GM23338 (cell line): ENCODE measurements around the gene REPS1. TPM values are rescaled to one million over a fixed set of nuclear protein-coding genes. Genes with fewer than 3 reads are reported as not detected.

Source experiments
- ATAC-seq: fragments of 200-7000 bp; cut with Tn5 transposase; 3 replicates; pipeline ENCODE4 v1.9.1; 2020
- DNase-seq: peaks from one replicate; pipeline ENCODE4 v3.0.0-alpha.2; 2015; ENCODE audit warnings: low spot score
- H2AFZ ChIP-seq: fragments of 200-600 bp; sonication (generic); 2 replicates; pipeline ENCODE4 v1.8.0; 2016; ENCODE audit warnings: antibody characterized with exemption, mild to moderate bottlenecking, moderate library complexity
- H3F3A ChIP-seq: fragments of 200-600 bp; sonication (generic); replicated peaks from 2 replicates; pipeline ENCODE4 v1.8.0; 2017; ENCODE audit warnings: antibody characterized with exemption, mixed run types, low read depth
- H3K27ac ChIP-seq: fragments of 200-600 bp; sonication (generic); 2 replicates; pipeline ENCODE4 v1.6.1; 2016; ENCODE audit warnings: low read depth
- H3K27me3 ChIP-seq: fragments of 200-600 bp; sonication (generic); 2 replicates; pipeline ENCODE4 v1.8.0; 2016; ENCODE audit warnings: mild to moderate bottlenecking, mixed run types, moderate library complexity; ENCODE audit not compliant: insufficient read depth
- H3K36me3 ChIP-seq: fragments of 200-600 bp; sonication (generic); 2 replicates; pipeline ENCODE4 v1.8.0; 2016; ENCODE audit warnings: mild to moderate bottlenecking; ENCODE audit not compliant: insufficient read depth
- H3K4me1 ChIP-seq: fragments of 200-600 bp; sonication (generic); 2 replicates; pipeline ENCODE4 v1.8.0; 2016; ENCODE audit warnings: mild to moderate bottlenecking, moderate library complexity; ENCODE audit not compliant: insufficient read depth
- H3K4me2 ChIP-seq: fragments of 200-600 bp; sonication (generic); 2 replicates; pipeline ENCODE4 v1.7.1; 2017; ENCODE audit warnings: mixed run types
- H3K4me3 ChIP-seq: fragments of 200-600 bp; sonication (generic); 2 replicates; pipeline ENCODE4 v1.6.1; 2016; ENCODE audit warnings: mixed run types
- H3K79me2 ChIP-seq: fragments of 200-600 bp; sonication (generic); replicated peaks from 2 replicates; pipeline ENCODE4 v1.8.0; 2017; ENCODE audit warnings: mild to moderate bottlenecking; ENCODE audit not compliant: insufficient read depth
- H3K9me2 ChIP-seq: fragments of 200-600 bp; sonication (generic); 2 replicates; pipeline ENCODE4 v1.8.0; 2017; ENCODE audit not compliant: insufficient read depth
- H4K20me1 ChIP-seq: fragments of 200-600 bp; sonication (generic); replicated peaks from 2 replicates; pipeline ENCODE4 v1.8.0; 2017; ENCODE audit warnings: mild to moderate bottlenecking; ENCODE audit not compliant: insufficient read depth
- H3K27ac Mint-ChIP-seq: 2 replicates; pipeline ENCODE4 v1.8.0; 2020; ENCODE audit warnings: inconsistent platforms, mild to moderate bottlenecking, moderate library complexity, mixed read lengths
- H3K27me3 Mint-ChIP-seq: 3 replicates; pipeline ENCODE4 v1.8.0; 2022; ENCODE audit warnings: low read depth, mild to moderate bottlenecking, moderate library complexity, mixed read lengths, inconsistent platforms; ENCODE audit not compliant: insufficient read depth, poor library complexity
- H3K36me3 Mint-ChIP-seq: 3 replicates; pipeline ENCODE4 v1.8.0; 2021; ENCODE audit warnings: low read depth, mild to moderate bottlenecking, inconsistent platforms, moderate library complexity, mixed read lengths
- H3K4me1 Mint-ChIP-seq: 3 replicates; pipeline ENCODE4 v1.8.0; 2020; ENCODE audit warnings: mild to moderate bottlenecking, inconsistent platforms, mixed read lengths
- H3K4me3 Mint-ChIP-seq: 3 replicates; pipeline ENCODE4 v1.8.0; 2021; ENCODE audit warnings: moderate library complexity, mild to moderate bottlenecking, inconsistent platforms, mixed read lengths
- H3K9me3 Mint-ChIP-seq: 3 replicates; pipeline ENCODE4 v1.8.0; 2020; ENCODE audit warnings: moderate library complexity, mild to moderate bottlenecking, inconsistent platforms, mixed read lengths
- CREB1 ChIP-seq: fragments of 250-450 bp; sonication (Bioruptor Pico); IDR thresholded peaks from 2 replicates; pipeline ENCODE4 v1.5.0; 2020; ENCODE audit warnings: low read depth, mild to moderate bottlenecking, moderate library complexity
- JUNB ChIP-seq: IDR thresholded peaks from one replicate; pipeline ENCODE4 v1.6.1; 2016; ENCODE audit warnings: antibody characterized with exemption; ENCODE audit not compliant: unreplicated experiment
- NANOG ChIP-seq: IDR thresholded peaks from 2 replicates; pipeline ENCODE4 v1.6.1; 2016; ENCODE audit warnings: antibody characterized with exemption, borderline replicate concordance
- POLR2AphosphoS5 ChIP-seq: IDR thresholded peaks from 2 replicates; pipeline ENCODE4 v1.6.1; 2016; ENCODE audit warnings: antibody characterized with exemption, low read depth
- STAT1 ChIP-seq: IDR thresholded peaks from one replicate; pipeline ENCODE4 v1.6.1; 2016; ENCODE audit warnings: antibody characterized with exemption; ENCODE audit not compliant: unreplicated experiment
- ZNF114 ChIP-seq: fragments of 250-450 bp; sonication (Bioruptor Pico); IDR thresholded peaks from 2 replicates; pipeline ENCODE4 v1.5.0; 2020; ENCODE audit warnings: mild to moderate bottlenecking, moderate library complexity
- ZNF331 ChIP-seq: fragments of 250-450 bp; sonication (Bioruptor Pico); IDR thresholded peaks from 2 replicates; pipeline ENCODE4 v1.5.0; 2020; ENCODE audit warnings: low read depth, mild to moderate bottlenecking, moderate library complexity
- polyA plus RNA-seq: library from polyadenylated mRNA; unstranded; fragments of >200 nt; fragmentation: Nextera tagmentation; extraction: Ambion mirVana; gene quantifications from 2 replicates; pipeline ENCODE4 v1.2.1, GENCODE V29; 2016
- total RNA-seq: library from RNA; depleted of rRNA; stranded (reverse); fragments of >200 nt; shearing (Covaris generic); gene quantifications from 2 replicates; pipeline ENCODE4 v1.2.3, GENCODE V29; 2014
- TF ChIP-seq, protein P1 (sequence below): fragments of 250-450 bp; sonication (Bioruptor Pico); IDR thresholded peaks from 2 replicates; pipeline ENCODE4 v1.5.0; 2020; ENCODE audit warnings: mild to moderate bottlenecking, moderate library complexity
- TF ChIP-seq, protein P2 (sequence below): IDR thresholded peaks from 2 replicates; pipeline ENCODE4 v1.6.1; 2016; ENCODE audit warnings: antibody characterized with exemption
- TF ChIP-seq, protein P3 (sequence below), 2 experiments: fragments of 200-600 bp in 1 of 2; sonication (generic) in 1 of 2; conservative IDR thresholded peaks; 2 replicates each; pipeline versions ENCODE4 v1.5.1 to v1.6.1; 2016 to 2017; ENCODE audit warnings: antibody characterized with exemption in 2 of 2, low read depth in 2 of 2, mild to moderate bottlenecking in 2 of 2, moderate library complexity in 1 of 2

The REPS1 gene
- total and polyA plus RNA-seq, 2 experiments from 2014 or later, result 46.0 to 65.7 TPM

DNA sequence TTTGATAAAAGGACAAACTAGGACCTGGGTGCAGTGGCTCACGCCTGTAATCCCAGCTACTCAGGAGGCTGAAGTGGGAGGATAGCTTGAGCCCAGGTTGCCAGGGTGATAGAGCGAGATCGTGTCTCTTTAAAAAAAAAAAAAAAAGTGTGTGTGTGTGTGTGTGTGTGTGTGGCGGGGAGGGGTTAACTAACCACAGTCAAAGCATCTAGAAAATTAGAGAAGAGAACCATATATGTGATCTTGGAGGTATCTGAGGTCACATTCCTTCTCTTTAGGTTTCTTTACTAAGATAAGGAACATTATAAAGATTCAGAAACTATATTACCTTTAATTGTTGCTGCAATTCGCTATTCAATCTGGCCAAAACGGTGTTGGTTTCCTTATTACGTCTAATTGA lies 80.9 kb downstream of the REPS1 start (continued):
- TF ChIP-seq STAT1 (no peak), NANOG (no peak), POLR2AphosphoS5 (no peak), ZNF331 (CRISPR knock-in tag) (no peak)
- TF ChIP-seq, protein P1, sequence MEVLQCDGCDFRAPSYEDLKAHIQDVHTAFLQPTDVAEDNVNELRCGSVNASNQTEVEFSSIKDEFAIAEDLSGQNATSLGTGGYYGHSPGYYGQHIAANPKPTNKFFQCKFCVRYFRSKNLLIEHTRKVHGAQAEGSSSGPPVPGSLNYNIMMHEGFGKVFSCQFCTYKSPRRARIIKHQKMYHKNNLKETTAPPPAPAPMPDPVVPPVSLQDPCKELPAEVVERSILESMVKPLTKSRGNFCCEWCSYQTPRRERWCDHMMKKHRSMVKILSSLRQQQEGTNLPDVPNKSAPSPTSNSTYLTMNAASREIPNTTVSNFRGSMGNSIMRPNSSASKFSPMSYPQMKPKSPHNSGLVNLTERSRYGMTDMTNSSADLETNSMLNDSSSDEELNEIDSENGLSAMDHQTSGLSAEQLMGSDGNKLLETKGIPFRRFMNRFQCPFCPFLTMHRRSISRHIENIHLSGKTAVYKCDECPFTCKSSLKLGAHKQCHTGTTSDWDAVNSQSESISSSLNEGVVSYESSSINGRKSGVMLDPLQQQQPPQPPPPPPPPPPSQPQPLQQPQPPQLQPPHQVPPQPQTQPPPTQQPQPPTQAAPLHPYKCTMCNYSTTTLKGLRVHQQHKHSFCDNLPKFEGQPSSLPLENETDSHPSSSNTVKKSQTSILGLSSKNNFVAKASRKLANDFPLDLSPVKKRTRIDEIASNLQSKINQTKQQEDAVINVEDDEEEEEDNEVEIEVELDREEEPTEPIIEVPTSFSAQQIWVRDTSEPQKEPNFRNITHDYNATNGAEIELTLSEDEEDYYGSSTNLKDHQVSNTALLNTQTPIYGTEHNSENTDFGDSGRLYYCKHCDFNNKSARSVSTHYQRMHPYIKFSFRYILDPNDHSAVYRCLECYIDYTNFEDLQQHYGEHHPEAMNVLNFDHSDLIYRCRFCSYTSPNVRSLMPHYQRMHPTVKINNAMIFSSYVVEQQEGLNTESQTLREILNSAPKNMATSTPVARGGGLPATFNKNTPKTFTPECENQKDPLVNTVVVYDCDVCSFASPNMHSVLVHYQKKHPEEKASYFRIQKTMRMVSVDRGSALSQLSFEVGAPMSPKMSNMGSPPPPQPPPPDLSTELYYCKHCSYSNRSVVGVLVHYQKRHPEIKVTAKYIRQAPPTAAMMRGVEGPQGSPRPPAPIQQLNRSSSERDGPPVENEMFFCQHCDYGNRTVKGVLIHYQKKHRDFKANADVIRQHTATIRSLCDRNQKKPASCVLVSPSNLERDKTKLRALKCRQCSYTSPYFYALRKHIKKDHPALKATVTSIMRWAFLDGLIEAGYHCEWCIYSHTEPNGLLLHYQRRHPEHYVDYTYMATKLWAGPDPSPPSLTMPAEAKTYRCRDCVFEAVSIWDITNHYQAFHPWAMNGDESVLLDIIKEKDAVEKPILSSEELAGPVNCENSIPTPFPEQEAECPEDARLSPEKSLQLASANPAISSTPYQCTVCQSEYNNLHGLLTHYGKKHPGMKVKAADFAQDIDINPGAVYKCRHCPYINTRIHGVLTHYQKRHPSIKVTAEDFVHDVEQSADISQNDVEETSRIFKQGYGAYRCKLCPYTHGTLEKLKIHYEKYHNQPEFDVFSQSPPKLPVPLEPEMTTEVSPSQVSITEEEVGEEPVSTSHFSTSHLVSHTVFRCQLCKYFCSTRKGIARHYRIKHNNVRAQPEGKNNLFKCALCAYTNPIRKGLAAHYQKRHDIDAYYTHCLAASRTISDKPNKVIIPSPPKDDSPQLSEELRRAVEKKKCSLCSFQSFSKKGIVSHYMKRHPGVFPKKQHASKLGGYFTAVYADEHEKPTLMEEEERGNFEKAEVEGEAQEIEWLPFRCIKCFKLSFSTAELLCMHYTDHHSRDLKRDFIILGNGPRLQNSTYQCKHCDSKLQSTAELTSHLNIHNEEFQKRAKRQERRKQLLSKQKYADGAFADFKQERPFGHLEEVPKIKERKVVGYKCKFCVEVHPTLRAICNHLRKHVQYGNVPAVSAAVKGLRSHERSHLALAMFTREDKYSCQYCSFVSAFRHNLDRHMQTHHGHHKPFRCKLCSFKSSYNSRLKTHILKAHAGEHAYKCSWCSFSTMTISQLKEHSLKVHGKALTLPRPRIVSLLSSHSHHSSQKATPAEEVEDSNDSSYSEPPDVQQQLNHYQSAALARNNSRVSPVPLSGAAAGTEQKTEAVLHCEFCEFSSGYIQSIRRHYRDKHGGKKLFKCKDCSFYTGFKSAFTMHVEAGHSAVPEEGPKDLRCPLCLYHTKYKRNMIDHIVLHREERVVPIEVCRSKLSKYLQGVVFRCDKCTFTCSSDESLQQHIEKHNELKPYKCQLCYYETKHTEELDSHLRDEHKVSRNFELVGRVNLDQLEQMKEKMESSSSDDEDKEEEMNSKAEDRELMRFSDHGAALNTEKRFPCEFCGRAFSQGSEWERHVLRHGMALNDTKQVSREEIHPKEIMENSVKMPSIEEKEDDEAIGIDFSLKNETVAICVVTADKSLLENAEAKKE (CRISPR knock-in tag), result no peak
- TF ChIP-seq, protein P2, sequence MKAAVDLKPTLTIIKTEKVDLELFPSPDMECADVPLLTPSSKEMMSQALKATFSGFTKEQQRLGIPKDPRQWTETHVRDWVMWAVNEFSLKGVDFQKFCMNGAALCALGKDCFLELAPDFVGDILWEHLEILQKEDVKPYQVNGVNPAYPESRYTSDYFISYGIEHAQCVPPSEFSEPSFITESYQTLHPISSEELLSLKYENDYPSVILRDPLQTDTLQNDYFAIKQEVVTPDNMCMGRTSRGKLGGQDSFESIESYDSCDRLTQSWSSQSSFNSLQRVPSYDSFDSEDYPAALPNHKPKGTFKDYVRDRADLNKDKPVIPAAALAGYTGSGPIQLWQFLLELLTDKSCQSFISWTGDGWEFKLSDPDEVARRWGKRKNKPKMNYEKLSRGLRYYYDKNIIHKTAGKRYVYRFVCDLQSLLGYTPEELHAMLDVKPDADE, result no peak

DNA sequence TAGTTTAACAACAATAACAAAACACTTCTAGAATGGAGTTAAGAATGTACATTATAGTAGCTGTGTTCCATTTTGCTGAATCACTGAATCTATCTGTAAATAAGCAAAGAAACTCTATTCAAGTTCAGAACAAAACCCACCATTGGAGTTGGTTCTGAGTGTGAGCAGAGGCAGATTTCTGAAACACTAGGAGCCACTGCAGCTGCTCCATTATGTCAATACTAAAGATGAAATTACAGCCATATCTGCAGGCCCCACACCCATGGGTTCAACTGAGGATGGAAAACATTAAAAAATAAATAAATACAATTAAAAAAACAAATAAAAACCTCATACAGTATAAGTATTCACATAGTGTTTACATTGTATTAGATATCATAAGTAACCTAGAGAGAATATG lies 91.0 kb downstream of the REPS1 start:
- no peak overlapping the region for H2AFZ ChIP-seq
- no peaks in the 10 kb centered on the region for H3K79me2 ChIP-seq
- H3K27ac ChIP-seq, result no peak overlapping the region
- Mint-ChIP-seq H3K4me1 (peaks cover 4% of the 10 kb centered on the region; the same call in 2 of the 3 replicates), H3K9me3 (no peaks in the 10 kb centered on the region), H3K27me3 (peaks cover 3% of the 10 kb centered on the region), H3K27ac (no peak overlapping the region), H3K36me3 (peaks cover 12% of the 10 kb centered on the region; the same call in 2 of the 3 replicates), H3K4me3 (no peak overlapping the region)
- H3K27me3 ChIP-seq, result no peaks in the 10 kb centered on the region
- peaks cover 9% of the 10 kb centered on the region; the same call in 1 of the 2 replicates for H3K36me3 ChIP-seq
- no peaks in the 10 kb centered on the region for H3K4me1 ChIP-seq
- H3K9me2 ChIP-seq, result no peaks in the 10 kb centered on the region
- no peaks in the 10 kb centered on the region for H3F3A ChIP-seq
- no peak for DNase-seq
- no peak for ATAC-seq
- no peak overlapping the region for H3K4me3 ChIP-seq
- H3K4me2 ChIP-seq, result no peak overlapping the region
- H4K20me1 ChIP-seq, result no peaks in the 10 kb centered on the region
- TF ChIP-seq ZNF331 (CRISPR knock-in tag) (no peak), CREB1 (CRISPR knock-in tag) (no peak), POLR2AphosphoS5 (no peak), JUNB (no peak), NANOG (no peak), ZNF114 (no peak)
- TF ChIP-seq, protein P3, sequence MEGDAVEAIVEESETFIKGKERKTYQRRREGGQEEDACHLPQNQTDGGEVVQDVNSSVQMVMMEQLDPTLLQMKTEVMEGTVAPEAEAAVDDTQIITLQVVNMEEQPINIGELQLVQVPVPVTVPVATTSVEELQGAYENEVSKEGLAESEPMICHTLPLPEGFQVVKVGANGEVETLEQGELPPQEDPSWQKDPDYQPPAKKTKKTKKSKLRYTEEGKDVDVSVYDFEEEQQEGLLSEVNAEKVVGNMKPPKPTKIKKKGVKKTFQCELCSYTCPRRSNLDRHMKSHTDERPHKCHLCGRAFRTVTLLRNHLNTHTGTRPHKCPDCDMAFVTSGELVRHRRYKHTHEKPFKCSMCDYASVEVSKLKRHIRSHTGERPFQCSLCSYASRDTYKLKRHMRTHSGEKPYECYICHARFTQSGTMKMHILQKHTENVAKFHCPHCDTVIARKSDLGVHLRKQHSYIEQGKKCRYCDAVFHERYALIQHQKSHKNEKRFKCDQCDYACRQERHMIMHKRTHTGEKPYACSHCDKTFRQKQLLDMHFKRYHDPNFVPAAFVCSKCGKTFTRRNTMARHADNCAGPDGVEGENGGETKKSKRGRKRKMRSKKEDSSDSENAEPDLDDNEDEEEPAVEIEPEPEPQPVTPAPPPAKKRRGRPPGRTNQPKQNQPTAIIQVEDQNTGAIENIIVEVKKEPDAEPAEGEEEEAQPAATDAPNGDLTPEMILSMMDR (conservative IDR thresholded peaks at IDR 0.05; ENCODE audit: low read depth in 2 of 2), result no peak
